ENCODE data around the gene SVIL. TPM values are rescaled to one million over a fixed set of nuclear protein-coding genes. Genes with fewer than 3 reads are reported as not detected.

Gene SVIL
- total RNA-seq, 1 experiment from 2014 or later: 15.3 TPM

- no peak overlapping the region for H4K91ac ChIP-seq (ENCODE audit: insufficient read length, low read depth, low read length)
- no peak overlapping the region for H2BK15ac ChIP-seq (ENCODE audit: low read depth, low read length)
- H3K4me2 ChIP-seq (ENCODE audit: insufficient read depth, insufficient read length, low read length): no peak overlapping the region
- H4K5ac ChIP-seq (ENCODE audit: insufficient read length, low read depth, low read length): no peak overlapping the region
- no peak overlapping the region for H2BK12ac ChIP-seq (ENCODE audit: insufficient read length, low read depth, low read length)
- H3K9ac ChIP-seq (ENCODE audit: extremely low read depth, insufficient read length, low read length): no peak overlapping the region
- no peaks in the 10 kb centered on the region for H3K79me2 ChIP-seq (ENCODE audit: insufficient read depth, low read length)
- WGBS (ENCODE audit: extremely low coverage, insufficient read length, low lambda C conversion rate): no CpG with 5 or more reads among the region's 2 CpGs
- H3K79me1 ChIP-seq (ENCODE audit: insufficient read depth, low read depth, low read length, poor library complexity, severe bottlenecking): no peaks in the 10 kb centered on the region
- no peak overlapping the region for H2BK20ac ChIP-seq (ENCODE audit: low read depth, low read length, poor library complexity, severe bottlenecking)
- H4K20me1 ChIP-seq (ENCODE audit: control insufficient read depth, insufficient read depth, insufficient read length): no peaks in the 10 kb centered on the region
- no peaks in the 10 kb centered on the region for H3K9me3 ChIP-seq (ENCODE audit: control insufficient read depth, low read depth, low read length)
- H4K8ac ChIP-seq (replicated peaks; ENCODE audit: insufficient read length, low read depth, low read length): no peak overlapping the region
- H3T11ph ChIP-seq (ENCODE audit: low read length): no peak overlapping the region
- peak overlapping the region in 2 of 3 experiments; percentile 5 to 19; a peak in 4 of 7 replicates for H3K27ac Mint-ChIP-seq
- peaks cover 7% of the 10 kb centered on the region; the same call in 1 of the 2 replicates for H3K4me1 ChIP-seq (ENCODE audit: insufficient read depth, low read length)
- no peak overlapping the region for H2AFZ ChIP-seq (ENCODE audit: low read length)
- no peaks in the 10 kb centered on the region for H3K27me3 ChIP-seq (ENCODE audit: insufficient read depth, low read length)
- no peak overlapping the region for H3K14ac ChIP-seq (ENCODE audit: insufficient read depth, low read length)
- H3K27ac ChIP-seq (ENCODE audit: insufficient read length, low read depth, low read length): no peak overlapping the region
- H3K23ac ChIP-seq (ENCODE audit: insufficient read length, low read depth, low read length): no peak overlapping the region
- TF ChIP-seq, protein P1, sequence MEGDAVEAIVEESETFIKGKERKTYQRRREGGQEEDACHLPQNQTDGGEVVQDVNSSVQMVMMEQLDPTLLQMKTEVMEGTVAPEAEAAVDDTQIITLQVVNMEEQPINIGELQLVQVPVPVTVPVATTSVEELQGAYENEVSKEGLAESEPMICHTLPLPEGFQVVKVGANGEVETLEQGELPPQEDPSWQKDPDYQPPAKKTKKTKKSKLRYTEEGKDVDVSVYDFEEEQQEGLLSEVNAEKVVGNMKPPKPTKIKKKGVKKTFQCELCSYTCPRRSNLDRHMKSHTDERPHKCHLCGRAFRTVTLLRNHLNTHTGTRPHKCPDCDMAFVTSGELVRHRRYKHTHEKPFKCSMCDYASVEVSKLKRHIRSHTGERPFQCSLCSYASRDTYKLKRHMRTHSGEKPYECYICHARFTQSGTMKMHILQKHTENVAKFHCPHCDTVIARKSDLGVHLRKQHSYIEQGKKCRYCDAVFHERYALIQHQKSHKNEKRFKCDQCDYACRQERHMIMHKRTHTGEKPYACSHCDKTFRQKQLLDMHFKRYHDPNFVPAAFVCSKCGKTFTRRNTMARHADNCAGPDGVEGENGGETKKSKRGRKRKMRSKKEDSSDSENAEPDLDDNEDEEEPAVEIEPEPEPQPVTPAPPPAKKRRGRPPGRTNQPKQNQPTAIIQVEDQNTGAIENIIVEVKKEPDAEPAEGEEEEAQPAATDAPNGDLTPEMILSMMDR (conservative IDR thresholded peaks at IDR 0.05): no peak
- H3K27me3 Mint-ChIP-seq (ENCODE audit: low read depth): no peaks in the 10 kb centered on the region
- no peak for DNase-seq
- H3K56ac ChIP-seq (ENCODE audit: insufficient read length, low read depth, low read length): no peak overlapping the region
- H2BK5ac ChIP-seq (ENCODE audit: insufficient read length, low read length): no peak overlapping the region
- peaks cover 35 to 36% of the 10 kb centered on the region in 2 experiments for H3K4me1 Mint-ChIP-seq
- H3K4me3 Mint-ChIP-seq: no peak overlapping the region
- peaks cover 5 to 8% (median 6%) of the 10 kb centered on the region in 3 experiments; a peak in 6 of 7 replicates for H3K36me3 Mint-ChIP-seq (ENCODE audit: insufficient read depth in 1 of 3, low read depth in 3 of 3)
- H3K4ac ChIP-seq (ENCODE audit: low read depth, low read length): no peak overlapping the region
- no peak overlapping the region for H2AK5ac ChIP-seq (ENCODE audit: insufficient read length, low read length)
- H3K18ac ChIP-seq (ENCODE audit: insufficient read length, low read depth, low read length): no peak overlapping the region
- H3K9me3 Mint-ChIP-seq: peaks cover 2 to 4% of the 10 kb centered on the region in 2 experiments; a peak in 4 of 5 replicates
- no peak overlapping the region for H2BK120ac ChIP-seq (ENCODE audit: low read depth, low read length, poor library complexity, severe bottlenecking)
- no peaks in the 10 kb centered on the region for H3K23me2 ChIP-seq (ENCODE audit: insufficient read length, low read depth, low read length, poor library complexity, severe bottlenecking)
Observed at GRCh38 chr10:29636178-29636577, 1.4 kb upstream of the SVIL start.
